ENCODE results near the gene INS.

The INS gene

DNA sequence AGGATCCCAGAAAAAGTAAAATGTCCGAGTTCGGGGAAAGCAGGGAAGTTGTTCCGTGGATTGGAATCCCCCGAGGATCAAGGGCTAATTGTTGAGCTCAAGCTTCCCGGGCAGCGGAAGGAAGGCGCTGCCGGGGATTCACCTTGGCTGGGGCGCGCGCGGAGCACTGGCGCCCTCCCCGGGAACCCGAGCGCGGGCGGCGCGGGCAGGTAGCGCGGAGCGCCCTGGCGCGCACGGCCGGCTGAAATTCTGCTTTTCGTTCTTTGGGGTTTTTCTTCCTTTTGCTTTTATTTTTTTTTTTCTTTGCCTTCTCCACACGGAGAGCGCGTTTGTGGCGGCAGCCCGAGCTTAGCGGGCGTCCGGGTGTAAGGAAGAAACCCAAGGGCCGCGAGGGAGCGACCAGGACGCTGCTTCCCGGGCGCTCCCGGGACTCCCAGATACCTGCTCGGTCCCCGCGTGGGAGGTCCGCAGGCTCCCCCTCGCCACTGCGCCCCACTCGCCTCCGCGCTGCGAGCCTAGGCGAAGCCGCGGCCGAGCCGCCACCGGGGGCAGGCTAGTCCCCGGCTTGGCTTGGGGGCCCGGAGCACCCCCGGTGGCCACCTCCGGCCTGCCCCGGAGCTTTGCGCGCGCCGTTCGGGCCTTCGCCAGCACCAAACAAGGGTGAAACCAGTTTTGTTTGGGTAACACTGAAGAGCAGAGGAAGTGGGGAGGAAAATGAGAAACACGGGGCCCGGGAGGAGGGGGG is 17.0 kb downstream of the INS start:
- no peak for DNase-seq (ENCODE audit: low spot score)

DNA sequence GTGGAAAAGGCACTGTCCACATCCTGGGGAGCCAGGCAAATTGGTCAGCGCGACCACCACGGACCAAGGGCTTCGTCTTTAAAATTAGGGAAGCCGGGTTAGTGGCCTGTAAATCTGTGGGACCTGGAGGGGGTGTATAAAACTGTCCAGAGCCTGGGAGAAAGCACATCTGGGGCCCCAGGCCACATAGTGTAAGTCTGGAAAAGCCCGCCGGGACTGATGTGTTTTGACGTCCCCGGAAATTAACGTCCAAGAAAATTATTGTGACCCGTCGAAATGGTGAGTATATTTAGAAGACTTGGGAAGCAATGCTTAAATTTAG is 17.6 kb downstream of the INS start:
- no peak for DNase-seq (ENCODE audit: low spot score)

DNA sequence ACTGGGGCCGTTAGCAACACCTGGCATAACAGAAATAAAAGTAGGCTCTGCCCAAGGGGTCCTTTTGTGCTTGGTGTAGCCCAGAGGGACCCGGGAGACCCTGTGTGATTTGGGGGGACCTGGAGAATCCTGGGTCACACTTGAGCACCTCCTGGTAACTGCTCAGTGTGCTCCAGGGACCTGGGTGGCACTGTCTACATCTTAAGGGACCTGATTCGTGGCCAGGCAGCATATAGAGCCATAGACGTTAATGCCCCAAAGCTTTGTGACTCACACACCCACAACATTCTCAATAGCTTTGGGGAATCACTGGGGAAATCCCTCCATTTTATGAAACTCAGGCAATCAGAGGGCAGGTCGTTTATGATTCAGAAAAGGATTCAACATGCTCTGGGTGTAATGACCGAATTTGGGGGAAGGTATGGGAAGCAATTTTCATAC is 18.2 kb downstream of the INS start:
- no peak for DNase-seq (ENCODE audit: low spot score)

DNA sequence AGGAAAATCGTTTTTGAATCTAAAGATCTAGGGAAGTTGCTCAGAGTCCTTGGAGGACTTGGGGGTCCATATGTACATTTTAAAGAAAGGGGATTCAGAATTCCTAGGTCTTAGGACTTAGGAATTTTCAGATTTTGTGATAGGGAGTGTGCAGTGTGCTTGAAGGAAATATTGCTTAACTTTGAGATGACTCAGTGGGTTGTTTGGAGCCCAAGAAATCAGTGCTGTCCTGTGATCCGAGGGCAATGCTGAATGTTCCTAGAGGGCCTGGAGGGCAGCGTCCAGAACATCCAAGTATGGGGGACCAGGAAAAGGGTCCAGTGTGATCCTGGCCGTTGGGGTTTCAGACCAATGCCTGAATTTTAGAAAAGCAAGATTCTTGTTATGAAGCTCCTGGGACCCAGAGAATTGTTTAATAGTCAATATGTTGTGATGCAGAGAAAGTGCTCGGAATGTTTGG is 18.7 kb downstream of the INS start:
- no peak for DNase-seq (ENCODE audit: low spot score)

DNA sequence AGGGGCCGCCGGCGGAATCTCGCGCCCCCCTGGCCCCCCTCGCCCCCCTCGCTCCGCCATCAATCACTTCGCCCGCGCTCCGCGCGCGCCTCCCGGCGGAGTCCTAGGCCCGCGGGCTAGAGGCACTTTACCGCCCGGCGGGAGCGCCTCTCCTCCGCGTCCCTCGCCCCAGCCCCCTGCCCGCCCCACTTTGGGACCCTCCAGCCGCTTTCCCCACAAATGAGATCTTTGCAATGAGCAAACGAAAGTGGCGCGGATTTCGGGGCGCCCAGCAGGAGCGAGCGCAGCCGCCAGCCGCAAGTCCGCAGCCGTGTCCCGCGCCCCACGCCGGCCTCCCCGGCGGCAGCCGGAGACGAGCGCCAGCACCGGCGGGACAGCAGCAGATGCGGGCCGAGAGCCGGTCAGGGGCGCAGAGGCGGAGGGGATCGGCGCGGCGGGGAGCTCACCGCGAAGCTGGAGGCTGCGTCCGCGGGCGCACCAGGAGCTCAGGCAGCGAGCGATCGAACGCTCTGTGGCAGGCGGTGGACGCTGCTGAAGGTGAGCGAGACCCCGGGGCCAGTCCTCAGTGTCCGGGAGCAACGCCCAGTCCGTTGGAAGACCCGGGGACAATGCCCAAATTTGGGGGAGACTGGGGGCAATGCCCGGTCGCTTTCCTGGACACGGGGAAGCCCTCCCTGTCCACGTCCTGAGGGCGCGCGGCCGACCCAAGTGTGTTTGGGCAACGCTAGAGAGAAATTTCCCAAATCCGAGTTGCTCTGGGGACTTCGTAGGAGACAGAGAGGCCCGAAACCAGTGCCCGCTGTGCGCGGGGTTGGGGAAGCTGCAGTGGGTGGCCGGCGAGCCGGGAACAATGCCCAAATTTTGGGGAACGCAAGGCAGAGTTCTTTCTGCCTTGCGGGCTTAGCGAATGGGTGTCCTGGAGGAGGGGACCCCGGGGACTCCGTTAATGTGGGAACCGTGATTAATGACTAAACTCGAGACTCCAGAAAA is 20.3 kb downstream of the INS start:
- no peak for DNase-seq (ENCODE audit: low spot score)

DNA sequence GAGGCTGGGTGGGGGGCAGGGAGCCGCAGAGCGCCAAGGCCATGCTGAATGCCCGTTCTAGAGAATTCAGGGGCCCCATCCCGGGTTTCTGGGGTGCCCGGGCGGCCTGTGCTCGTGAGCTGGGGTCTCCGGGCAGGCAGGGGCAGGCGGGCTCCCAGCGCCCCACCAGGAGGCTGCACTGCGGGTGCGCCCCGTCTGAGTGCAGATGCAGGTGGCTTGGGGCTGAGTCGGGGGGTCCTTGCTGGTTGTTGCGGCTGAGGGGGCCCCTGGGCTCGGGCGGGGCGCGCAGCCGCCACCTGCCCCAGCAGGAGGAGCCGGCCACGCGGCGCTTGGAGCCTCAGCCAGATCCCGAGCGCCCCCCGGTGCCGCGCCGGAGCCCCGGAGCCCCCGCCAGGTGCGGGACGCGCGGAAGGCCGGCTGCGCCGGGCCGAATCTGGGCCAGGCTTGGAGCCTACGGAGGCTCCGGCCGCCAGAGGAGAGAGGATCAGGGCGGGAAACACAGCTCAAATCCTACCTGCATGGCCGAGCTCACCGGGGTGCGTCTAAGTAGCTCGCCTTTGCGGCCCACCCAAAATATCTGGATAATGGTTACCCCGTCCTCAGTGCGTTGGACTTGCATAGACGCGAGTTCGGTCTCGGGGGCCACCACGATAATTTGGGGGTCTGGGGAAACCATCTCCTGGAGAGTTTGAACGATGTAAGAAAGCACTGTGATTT is 21.2 kb downstream of the INS start:
- no peak for DNase-seq (ENCODE audit: low spot score)

DNA sequence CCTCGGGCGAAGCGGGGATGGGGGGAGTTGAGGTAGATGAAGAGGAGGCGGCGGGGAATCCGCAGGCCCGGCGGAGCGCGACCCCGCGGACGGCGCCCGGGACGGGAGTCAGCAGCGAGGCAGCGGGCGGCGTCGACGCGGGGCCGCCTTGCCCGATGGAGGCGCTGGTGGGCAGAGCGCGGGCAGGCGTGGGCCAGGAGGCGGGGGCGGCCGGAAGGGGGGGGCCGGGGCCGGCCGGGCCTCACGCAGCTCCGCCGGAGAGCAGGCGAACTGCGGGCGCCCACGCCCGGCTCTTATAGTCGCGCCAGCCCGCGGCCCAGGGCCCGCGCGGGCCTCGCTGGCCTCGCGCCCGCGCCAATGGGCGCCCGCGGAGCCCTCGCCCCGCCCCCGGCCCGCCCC is 21.9 kb downstream of the INS start, which contains the start of gene IGF2:
Gene IGF2 (minus strand): TSS at position 267 of the 399 bp plus-strand sequence. CDS start 3,866 bp downstream, outside the sequence.
- DNase-seq (ENCODE audit: low spot score) = peak; percentile 79

DNA sequence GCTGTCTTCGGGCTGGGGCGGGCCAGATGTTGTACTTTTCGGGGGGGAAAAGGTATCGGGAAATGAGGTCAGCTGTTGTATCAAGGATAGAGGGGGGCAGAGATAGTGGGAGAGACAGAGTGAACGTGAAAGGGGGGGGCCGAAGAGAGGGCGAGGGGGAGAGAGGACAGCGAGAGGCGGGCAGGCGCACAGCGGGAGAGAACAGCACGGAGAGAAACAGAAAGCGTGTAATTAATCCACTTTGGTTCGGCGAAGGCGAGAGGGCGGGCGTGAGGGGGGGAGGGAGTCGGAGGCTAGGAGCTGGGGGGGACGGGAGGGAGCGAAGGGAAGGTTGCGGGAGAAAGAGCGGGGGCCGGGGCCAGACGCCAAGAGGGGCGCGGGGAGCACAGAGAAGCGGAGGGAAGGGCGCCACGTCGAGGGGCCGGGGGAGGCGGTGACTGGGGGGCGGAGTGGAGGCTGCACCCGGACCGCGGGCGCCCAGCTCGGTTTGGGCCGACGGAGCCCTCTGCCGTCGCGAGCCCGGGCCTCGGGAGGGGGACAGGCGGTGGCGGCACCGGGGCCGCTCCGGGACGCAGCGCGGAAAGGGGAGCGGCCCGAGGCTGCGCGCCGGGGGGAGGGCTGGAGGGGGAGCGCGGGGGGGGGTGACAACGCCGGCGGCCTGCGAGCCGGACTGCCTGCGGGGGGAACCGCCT is 22.4 kb downstream of the INS start:
- peak; percentile 76 for DNase-seq (ENCODE audit: low spot score)

DNA sequence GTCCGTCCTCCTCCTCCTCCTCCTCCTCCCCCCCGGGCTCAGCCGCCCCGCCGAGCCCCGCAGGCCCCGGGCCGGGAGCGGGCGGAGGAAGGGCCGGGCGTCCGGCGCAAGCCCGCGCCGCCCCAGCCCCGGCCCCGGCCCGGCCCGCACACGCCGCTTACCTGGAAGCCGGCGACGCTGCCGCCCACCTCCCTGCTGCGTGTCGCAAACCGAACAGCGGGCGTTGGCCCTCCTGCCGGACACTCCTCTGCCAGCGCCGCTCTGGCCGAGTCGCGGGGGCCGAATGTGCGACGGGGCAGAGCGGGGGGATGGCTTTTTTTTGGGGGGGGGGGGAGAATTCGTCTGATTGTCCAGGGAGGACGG is 23.0 kb downstream of the INS start:
- DNase-seq (ENCODE audit: low spot score) = no peak

- peak; percentile 89 for DNase-seq (ENCODE audit: low spot score)
Observed at GRCh38 chr11:2137202-2138067, 23.6 kb downstream of the INS start.

DNA sequence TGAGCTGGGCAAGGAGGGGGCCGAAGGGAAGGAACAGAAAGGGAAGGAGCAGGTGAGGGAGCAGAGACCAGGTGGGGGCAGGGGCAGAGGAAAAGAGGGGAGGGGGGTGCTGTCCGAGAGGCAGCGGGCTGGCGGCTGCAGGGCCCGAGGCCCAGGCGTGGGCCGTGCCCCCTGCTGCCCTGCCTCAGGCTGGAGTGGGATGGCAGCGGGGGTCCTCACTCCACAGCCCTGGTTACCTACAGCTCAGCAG is 24.1 kb downstream of the INS start:
- no peak for DNase-seq (ENCODE audit: low spot score)

DNA sequence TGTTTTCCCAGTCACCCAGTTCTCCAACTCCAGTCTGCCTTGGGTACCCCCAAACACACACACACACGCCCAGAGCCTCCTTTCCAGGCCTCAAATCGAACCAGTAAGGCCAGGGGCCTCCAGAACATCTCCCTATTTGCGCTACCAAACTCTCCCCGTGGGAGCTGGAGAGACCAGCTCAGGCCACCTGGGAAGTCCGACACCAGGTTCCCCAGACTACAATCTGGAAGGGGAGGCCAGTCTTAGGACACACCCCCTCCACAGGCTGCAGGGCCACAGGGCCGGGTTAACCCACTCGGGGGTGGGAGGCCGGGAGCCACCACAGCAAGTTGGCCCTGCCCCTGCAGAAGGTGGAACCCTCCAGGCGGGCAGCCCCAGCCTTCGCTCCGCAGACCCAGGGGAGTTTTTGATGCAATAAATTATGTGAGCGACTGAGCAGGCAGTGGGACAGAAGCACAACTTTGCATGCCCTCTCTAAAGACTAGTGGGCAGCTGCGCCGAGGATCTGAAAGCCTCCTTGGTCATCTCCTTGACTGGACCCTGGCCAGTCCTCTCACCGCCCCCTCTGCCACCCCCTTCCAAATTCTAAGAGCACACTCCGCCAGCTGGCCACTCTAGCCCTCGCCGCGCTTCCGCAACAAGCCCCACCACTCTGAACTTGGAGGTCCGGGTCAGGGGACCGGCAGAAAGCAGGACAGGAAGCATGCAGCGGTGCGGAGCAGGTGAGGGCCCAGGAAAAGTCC is 24.6 kb downstream of the INS start:
- no peak for DNase-seq (ENCODE audit: low spot score)

DNA sequence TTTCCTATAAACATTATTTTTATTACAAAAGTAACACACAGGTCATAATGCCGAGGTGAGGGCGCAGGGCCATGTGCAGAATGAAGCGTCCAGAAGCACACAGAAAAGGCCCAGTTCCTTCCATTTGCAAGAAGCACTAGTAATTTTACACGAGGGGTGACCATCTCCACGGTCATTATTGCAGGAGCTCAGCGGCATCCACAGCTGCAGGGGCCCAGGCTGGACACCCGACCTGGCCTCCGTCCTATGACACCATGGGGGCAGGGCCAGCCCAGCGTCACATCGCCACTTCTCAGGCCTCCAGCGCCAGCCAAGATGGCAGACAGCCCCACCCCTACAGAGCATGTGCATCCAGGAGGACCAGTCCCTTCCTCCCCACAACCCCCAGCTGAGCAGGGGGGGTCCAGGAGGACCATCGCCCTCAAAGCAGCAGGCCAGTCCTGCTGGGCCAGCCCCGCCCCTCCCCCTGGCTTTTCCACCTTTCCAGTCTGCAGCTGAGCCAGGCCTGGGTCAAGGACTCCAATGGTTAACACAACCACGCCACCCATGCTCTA is 25.3 kb downstream of the INS start:
- DNase-seq (ENCODE audit: low spot score) = no peak

- no peak for DNase-seq (ENCODE audit: low spot score)
Observed at GRCh38 chr11:2135018-2135569, 25.9 kb downstream of the INS start.

DNA sequence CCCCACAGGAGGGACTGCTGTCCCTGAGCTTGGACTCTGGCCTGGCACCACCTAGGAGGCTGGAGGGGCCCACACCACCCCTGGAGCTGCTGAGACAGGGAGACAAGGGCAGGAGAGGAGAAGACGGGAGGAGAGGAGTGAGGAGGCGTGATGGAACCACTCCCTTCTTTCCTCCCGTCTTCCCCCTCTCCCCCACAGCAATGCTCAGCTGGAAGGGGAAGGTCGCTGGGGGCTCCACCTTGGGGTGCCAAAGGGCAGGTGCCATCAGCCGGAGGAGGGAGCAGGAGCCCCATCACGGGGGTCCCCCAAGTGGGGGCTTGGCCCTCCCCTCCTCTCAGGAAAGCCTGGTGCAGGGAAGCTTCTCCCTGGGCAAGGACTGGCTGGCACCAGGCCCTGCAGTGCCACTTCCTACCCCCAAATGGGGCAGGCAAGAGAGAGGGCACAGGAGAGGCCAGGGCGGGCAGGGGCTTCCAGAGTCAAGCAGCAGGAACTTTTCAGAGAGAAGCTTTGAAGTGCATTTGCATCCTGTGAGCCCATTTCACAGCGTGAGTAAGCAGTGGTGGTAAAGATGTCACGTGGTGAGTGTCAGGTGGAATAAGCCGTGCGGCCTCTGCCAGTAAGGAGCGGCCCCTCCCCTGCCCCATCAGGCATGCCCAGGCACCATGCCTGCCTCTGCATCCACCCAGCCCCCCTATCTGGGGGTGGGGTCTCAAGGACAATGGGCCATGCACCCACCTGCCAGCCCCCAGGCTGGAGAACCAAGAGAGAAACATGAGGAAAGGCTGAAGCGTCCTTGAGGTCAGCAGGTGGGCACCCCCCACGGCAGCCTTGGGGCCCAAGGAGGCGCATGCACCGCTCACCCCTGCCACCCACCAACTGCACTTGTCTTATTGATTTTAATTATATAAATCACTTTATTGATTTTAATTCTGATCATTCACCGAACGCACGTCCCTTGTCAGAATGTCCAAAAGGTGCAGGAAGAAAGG is 26.7 kb downstream of the INS start:
- no peak for DNase-seq (ENCODE audit: low spot score)

GRCh38 chr11:2133241-2134021 is 27.6 kb downstream of the INS start:
- DNase-seq (ENCODE audit: low spot score) = no peak

- no peak for DNase-seq (ENCODE audit: low spot score)
Observed at GRCh38 chr11:2132874-2133240, 28.2 kb downstream of the INS start.

- DNase-seq (ENCODE audit: low spot score) = no peak
Observed at GRCh38 chr11:2132246-2132645, 28.8 kb downstream of the INS start.
